HG03575 (cell line): ENCODE data around the gene CAMKK2.
"Not testable (repeated sequence)": the region's sequence is repeated elsewhere in the genome, so short reads cannot be mapped to it uniquely, and the experiment has no call there.

ENCODE experiments used
- ATAC-seq: cut with Tn5 transposase; IDR thresholded peaks from one replicate; pipeline ENCODE4 v1.9.1; 2021; ENCODE audit not compliant: unreplicated experiment, insufficient number of reproducible peaks, low FRiP score; ENCODE audit errors: extremely low read depth

Gene CAMKK2

DNA sequence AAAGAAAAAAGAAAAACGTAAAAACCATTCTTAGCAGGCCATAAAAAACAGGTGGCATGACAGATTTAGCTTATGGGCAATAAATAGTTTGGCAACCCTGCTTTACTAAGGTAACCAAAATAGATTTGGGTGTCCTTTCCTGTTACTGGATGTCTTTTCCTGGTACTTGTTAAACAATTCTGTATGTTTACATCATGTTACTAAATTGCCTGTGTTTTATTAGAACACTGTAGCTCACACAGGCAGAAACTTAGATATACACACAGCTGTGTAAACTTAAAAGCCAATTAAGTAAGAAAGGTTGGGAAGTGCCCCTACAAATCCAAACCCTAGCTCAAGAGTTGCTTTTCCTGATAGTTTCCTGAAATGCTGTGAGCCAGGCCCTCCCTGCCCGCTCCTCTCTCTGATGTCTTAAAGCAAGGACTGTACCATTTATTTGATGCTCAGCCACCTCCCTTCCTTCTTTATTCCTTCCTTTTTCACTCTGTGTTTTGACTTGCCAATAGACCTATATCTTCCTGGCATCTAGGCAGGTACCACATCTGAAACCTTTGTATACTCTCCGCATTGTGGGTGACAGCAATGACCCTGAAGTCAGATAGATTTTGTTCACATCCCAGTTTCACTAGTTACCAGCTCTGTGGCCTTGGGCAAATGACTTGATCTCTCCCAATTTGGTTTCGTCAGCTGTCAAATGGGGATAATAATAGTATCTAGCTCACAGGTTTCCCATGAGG, 3.7 kb upstream of the CAMKK2 start:
- ATAC-seq: no peak

DNA sequence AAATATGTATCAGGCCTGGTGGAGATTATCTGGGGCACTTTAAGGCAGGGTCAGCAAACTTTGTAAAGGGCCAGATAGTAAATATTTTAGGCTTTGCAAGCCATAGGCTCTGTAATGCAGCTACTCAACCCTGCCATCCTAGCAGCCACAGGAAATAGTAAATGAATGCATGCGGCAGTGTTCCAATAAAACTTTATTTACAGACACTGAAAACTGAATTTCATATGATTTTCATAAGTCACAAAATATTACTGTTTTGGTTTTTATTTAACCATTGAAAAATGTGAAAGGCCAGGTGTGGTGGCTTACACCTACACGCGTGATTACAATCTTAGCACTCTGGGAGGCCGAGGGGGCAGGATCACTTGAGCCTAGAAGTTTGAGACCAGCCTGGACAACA, 3.2 kb upstream of the CAMKK2 start:
- no peak for ATAC-seq

DNA sequence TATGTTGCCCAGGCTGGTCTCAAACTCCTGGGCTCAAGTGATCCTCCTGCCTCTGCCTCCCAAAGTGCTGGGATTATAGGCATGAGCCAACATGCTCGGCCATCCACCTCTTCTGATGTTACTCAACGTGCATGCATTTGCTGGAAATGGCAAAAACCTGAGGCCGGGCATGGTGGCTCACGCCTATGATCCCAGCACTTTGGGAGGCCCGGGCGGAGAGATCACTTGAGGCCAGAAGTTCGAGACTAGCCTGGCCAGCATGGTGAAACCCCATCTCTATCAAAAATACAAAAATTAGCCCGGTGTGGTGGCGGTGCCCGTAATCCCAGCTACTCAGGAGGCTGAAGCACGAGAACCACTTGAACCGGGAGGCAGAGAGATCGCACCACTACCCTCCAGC, 1.9 kb upstream of the CAMKK2 start:
- not testable (repeated sequence) for ATAC-seq

DNA sequence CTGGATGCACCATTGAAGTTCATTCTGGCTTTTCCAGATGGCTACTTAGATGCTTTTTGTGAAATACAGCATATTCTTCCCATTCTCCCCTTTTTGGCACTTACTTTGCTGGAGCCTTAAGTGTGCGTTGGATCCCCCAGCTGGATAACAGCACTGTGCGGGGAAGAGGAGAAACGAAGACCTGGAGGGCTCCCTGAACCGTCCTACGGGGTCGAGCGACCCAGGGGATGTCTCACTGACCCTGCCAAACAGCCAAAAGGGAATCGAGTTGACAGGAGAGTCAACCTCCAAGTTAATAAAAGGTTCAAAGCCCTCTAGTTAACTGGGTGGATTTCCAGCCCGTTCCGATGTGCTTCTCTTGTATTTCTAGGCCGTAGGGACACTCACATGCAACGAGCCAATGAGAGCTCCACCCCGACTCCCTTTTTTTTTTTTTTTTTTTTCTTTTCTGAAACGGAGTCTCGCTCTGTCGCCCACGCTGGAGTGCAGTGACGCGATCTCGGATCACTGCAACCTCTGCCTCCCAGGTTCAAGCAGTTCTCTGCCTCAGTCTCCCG, 1.0 kb upstream of the CAMKK2 start:
- ATAC-seq: no peak

DNA sequence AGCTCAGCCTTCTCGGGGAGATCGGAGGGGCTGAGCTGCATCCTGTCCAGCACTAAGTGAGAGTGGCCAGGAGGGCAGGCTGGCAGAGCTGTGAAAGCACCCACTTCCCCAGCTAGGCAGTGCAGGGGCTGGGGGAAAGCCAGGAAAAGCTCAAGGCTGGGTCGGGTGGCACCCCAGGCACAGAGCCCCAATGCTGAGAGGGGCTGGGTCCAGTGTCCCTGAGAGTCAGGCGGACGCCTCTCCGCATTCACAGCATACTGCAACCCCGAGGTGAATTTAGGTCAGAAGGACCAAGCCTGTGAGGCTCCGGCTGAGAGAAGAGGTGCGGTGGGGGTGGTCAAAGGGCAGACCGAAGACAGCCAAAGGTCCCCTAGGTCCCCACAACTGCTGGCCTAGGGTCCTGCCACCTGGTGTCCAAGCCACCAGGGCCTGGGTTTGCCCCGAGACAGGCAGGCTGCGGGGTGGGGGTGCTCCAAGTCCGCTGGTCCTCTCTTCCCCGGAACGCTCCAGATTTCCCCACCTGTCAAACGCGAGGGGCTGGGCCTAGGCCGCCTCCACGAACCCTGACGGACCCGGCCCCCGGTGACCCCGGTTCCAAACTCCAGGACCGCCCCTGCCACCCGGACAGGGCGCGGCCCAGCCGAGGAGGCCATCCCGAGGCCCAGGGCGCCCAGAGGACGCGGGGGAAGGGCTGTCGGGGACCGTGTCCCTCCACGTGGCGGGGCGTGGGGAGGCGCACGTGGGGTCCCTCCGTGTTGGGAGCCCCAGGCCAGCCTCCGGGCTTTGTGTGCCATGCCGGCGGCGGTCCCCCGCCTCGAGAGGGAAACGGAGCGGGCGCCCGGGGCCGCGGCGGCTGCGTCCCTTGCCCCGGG, 527 bp downstream of the CAMKK2 start:
- ATAC-seq: no peak

DNA sequence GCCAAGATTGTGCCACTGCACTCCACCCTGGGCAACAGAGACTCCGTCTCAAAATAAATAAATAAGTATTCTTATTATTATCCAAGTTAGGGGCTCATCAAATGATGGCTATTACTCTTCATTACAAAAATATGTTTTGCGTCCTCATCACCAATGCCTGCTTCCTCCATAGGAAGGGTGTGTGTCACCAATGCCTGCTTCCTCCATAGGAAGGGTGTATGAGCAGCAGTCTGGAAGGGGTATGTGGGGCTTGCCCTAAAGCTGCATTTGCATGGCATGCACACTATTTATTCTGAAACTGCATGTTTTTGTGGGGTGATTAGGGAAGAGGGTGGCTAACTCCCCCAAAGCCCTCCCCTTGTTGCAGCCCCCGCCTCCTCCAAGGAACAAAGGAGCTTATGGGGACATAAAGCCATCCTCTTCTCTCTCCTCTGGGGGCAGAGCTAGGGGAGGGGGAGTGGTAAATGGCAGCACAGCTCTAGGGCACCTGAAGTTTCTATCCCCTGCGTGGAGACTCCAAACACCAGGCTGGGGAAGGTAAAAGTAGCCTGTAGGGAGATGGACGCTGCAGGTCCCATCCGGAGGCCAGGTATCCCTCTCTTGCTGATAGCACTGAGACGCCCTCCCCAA, 1.3 kb downstream of the CAMKK2 start:
- ATAC-seq: no peak

DNA sequence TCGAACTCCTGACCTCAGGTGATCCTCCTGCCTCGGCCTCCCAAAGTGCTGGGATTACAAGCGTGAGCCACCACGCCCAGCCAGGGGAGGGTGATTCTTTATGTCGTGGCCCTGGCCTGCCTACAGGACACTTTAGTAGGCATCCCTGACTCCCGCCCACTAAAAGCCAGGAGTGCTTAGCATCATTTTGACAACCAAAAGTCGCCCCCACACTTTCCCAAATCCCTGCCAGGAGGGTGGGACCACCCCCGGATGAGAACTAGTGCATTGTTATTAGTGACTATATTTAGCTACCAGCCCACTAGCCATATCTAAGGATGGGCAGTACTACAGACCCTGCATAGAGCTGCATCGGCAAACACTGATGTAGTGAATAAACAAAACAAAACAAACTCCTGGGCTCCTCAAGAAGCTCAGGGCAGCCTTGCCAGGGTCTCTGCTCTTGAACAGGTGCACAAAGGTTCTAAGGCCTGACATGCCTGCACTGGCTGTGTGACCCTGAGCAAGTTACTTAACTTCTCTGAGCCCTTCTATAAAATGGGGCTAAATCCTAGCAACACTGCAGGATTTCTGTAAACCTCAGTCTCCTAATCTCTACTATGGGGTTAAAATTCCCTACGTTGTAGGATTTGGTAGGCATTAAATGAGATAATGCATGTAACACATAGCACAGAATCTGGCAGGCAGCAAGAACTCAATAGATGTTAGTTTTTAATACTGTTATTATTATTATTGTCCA, 2.2 kb downstream of the CAMKK2 start:
- ATAC-seq: no peak

DNA sequence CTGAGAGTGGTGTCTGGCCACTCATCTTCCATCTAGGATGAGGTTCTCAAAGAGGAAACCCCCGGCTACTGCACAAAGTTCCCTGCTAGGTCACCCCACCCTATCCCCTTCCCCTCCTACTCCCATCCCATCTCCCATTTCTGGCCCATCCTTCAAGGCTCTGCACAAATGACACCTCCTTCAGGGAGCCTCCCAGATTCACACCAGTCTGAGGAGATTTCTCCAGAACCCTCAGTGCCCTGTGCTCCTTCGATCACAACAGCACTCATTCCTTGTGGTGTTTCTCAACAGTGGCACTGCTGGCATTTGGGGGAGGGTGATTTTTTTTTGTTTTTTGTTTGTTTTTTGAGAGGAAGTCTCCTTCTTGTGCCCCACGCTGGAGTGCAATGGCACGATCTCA, 2.9 kb downstream of the CAMKK2 start:
- no peak for ATAC-seq

DNA sequence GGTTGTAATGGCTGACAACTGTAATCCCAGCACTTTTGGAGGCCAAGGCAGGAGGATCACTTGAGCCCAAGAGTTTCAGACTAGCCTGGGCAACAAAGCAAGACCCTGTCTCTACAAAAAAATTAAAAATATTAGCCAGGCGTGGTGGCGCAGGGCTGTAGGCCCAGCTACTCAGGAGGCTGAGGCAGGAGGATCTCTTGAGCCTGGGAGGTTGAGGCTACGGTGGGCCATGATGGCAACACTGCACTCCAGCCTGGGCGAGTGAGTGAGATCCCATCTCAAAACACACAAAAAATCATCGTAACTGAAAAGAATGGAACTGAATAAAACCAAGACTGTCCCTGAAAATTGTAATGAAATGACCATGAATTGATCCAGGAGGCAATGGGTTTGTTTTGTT, 6.1 kb downstream of the CAMKK2 start:
- ATAC-seq: no peak

DNA sequence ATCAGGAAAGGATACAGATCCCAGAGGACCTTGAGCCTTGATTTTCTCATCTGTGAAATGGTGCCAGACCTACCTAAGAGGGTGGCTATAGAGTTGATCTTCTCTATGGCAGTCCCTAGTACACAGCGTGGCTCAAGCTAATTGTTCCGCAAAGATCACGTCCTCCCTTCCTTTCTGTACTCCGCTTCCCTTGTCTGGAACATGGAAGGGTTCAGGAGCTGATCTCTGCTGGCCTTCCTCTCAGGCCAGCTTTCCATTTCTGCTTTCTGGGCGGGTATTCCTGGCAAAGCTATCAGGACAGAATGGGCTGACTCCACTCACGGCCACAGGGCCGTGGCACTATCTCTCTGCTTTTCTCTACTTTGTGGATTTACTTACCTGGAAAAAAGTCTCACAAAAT, 6.5 kb downstream of the CAMKK2 start:
- no peak for ATAC-seq

DNA sequence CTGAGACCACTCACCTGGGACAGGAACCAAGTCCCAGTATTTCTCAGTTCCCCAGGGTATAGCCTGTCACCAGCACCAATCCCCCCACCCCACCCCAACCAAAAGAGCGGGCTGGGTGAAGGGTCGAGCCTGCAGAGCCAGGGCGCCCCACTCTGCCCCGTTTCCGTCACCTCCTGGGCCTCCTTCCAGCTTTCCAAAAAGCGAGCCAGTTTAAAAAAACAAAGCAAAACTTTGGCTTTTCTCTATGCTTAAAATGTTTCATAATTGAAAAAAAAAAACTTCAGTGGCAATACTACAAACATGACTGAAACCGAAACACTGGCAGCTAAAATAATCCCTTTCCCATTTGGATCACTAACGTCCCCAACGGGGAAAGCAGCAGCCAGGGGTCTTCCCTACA, 7.5 kb downstream of the CAMKK2 start:
- no peak for ATAC-seq

DNA sequence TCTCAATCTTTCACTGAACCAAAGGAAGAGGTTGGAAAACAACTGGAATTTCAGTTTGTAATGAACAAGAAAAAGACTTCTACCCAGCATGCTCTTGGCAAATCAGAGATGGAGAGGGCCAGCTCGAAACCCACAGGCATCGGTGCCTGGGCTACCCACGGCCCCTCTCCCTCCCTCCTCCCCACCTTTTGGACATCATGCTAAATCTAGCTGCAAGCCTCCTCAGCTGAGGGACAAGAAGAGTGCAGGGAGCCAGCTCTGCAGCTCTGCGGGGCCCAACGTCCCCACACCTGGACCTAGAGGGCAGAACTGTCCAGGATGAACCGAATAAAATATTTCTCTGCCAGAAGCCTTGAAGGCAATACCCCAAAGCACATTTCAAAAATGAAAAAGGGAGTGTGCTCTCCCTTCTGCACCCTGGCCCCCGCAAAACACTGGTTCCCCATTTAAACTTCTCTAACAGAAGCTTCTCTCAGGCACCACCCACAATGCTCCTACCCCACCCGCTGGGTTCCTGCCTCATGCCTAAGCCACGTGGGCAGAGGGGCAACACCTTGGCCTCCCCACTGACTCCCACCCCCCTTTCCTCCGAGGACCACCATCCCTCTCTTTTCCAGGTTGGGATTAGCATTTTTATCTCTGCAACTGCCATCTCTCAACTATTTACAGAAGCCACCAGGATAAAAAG, 8.2 kb downstream of the CAMKK2 start:
- no peak for ATAC-seq

DNA sequence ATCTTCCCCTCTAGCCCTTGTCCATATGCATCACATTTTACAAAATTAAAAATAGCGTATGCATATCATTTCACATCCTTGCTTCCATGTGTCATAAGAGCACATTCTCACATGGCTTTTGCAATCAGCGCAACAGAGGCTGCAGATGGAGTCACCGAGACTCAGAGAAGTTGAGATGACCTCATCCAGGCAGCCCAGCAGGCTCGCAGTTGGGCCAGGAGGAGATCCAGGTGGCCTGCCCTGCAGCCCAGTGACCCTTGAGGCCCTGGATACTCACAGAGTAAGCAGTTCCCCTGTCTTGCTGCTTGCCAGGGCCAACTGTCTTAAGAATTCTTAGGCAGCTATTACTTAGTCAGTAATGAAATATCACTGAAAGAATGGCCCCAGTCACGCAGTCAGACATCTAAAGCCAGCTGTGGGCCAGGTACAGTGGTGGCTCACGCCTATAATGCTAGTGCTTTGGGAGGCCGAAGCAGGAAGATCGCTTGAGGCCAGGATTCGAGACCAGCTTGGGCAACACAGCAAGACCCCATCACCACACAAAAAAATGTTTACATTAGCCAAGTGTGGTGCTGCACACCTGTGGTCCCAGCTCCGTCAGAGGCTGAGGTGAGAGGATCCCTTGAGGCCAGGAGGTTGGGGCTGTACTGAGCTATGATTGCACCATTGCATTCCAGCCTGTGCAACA, 9.1 kb downstream of the CAMKK2 start:
- no peak for ATAC-seq

DNA sequence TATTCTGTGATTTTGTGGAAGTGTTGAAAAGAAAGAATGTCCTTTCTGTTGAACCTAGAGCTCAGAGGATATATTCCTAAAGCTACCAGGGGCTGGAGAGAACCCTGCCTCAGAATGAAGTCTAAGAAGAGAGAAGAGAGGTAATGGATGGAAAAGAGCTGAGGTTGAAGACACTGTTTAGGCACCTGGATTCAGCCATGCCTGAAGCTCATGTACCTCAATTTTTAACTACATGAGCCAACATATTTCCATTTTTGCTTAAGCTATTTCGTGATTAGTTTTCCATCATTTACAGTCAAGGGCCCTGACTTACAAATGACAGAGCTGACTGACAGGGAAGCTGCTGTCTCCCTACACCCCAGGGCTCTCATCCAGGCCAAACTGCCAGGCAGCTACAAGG, 10.7 kb downstream of the CAMKK2 start:
- ATAC-seq: no peak

DNA sequence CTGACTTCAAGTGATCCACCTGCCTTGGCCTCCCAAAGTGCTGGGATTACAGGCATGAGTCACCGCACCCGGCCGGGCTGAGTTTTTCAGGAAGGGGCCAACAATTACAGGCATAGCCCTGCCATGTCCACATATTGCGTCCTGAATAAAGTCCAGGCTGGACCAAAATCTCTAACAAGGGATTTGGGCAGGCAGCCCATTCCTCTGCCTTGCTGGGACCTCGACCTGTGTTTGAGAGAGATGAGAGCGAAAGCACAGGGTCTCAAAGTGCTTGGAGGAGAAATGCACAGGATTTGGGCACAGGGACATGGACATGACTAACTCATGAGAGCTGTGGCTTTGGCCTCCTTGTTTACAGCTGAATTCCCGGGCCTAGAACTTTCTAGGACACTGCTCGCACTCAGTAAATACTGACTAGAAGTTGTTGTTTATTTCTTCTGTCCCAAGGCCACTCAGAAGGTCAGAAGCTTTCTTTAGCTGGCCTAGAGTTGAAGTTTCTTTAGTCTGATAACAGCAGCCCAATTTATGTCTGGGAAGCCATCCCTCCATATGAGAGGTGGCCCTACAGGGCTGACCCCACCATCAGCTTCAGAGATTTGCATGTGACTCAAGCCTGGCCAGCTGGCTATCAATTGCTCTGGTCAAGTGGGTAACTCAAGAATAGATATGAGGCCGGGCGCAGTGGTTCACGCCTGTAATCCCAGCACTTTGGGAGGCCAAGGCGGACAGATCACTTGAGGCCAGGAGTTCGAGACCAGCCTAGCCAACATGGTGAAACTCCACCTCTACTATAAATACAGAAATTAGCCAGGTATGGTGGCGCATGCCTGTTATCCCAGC, 11.7 kb downstream of the CAMKK2 start:
- ATAC-seq: no peak

DNA sequence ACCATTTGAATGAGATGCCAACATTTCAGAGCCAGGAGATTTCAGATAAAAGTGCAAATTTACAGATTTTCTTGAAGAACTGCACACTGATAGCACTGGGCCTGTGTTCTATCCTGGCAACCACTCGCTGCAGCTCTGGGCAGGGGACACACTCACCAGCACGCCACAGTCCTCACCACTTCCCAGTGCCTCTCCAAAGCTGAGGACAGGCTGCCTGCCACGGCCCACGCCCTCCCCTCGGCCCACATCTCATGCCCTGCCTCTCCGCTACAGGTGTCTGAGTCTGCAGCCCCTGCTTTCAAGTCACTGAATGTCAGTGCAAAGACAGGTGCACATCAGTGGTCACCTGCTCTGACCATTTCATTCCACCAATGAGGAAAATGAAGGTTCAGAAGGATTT, 12.7 kb downstream of the CAMKK2 start:
- ATAC-seq: no peak

DNA sequence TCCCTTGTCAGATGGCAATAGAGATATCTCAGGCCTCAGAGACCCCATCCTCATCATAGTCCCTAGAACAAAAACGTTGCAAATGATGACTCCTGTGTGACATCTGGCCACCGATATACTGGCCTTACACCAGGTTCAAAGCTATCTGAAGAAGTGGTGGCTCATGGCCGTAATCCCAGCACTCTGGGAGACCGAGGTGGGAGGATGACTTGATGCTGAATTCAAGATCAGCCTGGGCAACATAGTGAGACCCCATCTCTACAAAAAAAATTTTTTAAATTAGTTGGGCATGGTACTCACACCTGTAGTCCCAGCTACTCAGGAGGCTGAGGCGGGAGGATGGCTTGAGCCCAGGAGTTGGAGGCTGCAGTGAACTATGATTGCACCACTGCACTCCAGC, 13.1 kb downstream of the CAMKK2 start:
- no peak for ATAC-seq
